Left lung (tissue), 10 donors: ENCODE results near the gene NKIRAS2. TPM values are rescaled to one million over a fixed set of nuclear protein-coding genes. Genes with fewer than 3 reads are reported as not detected.
"Not testable (repeated sequence)": the region's sequence is repeated elsewhere in the genome, so short reads cannot be mapped to it uniquely, and the experiment has no call there.

Experiments used
- ATAC-seq: fragments of 200-7000 bp; cut with Tn5 transposase; one replicate; pipeline ENCODE4 v1.9.1; 2020; ENCODE audit warnings: moderate library complexity
- DNase-seq, 4 donors: peaks; one replicate each; pipeline ENCODE4 v3.0.0-alpha.2; 2013 to 2020
- H3K27ac ChIP-seq, 2 donors: fragments of 200-600 bp; sonication (generic) in 1 of 2; one replicate each; pipeline versions ENCODE4 v1.5.0 to v1.8.0; 2020 to 2021
- H3K27me3 ChIP-seq, 2 donors: fragments of 200-600 bp; sonication (generic) in 1 of 2; one replicate each; pipeline versions ENCODE4 v1.5.0 to v1.8.0; 2020 to 2021
- H3K36me3 ChIP-seq, 2 donors: fragments of 200-600 bp; sonication (generic) in 1 of 2; one replicate each; pipeline versions ENCODE4 v1.5.0 to v1.8.0; 2020 to 2021
- H3K4me1 ChIP-seq, 2 donors: fragments of 200-600 bp; one replicate each; pipeline ENCODE4 v1.8.0; 2021
- H3K4me3 ChIP-seq, 2 donors: fragments of 200-600 bp; sonication (generic) in 1 of 2; one replicate each; pipeline versions ENCODE4 v1.5.0 to v1.8.0; 2020 to 2021; ENCODE audit warnings: mild to moderate bottlenecking in 1 of 2
- H3K9me3 ChIP-seq, 2 donors: fragments of 200-600 bp; sonication (generic) in 1 of 2; one replicate each; pipeline versions ENCODE4 v1.5.0 to v1.8.0; 2020 to 2021
- intact Hi-C, 2 donors: fragments of 100-400 bp; cut with DNase I; formaldehyde crosslinking; loops; one replicate each; pipeline versions ENCODE4 v1.11.2 to v1.14.2; 2022
- polyA plus RNA-seq, 6 donors: library from polyadenylated mRNA; unstranded; fragments of 120-200 nt; gene quantifications; one replicate each; pipeline ENCODE4 v1.2.1, GENCODE V29; 2013; ENCODE audit not compliant: insufficient read length in 6 of 6
- total RNA-seq, 2 donors: library from RNA; stranded (reverse); fragmentation: NEBNext Ultra II Directional; extraction: Animal tissue kit (Norgen Biotek cat#: 25700); gene quantifications; one replicate each; pipeline ENCODE4 v1.2.1, GENCODE V29; 2021
- TF ChIP-seq, protein P1 (sequence below), 2 donors: fragments of 200-600 bp; sonication (generic) in 1 of 2; IDR thresholded peaks; one replicate each; pipeline versions ENCODE4 v1.5.0 to v1.8.0; 2021; ENCODE audit warnings: antibody characterized with exemption in 2 of 2
- donor health status: DM: no; HTN: yes; CAD: no.
- donor health status: DM: no; HTN: no; CAD: no.

NKIRAS2 gene
- total and polyA plus RNA-seq, 8 donors = 29.6 to 50.1 (median 45.3) TPM

DNA sequence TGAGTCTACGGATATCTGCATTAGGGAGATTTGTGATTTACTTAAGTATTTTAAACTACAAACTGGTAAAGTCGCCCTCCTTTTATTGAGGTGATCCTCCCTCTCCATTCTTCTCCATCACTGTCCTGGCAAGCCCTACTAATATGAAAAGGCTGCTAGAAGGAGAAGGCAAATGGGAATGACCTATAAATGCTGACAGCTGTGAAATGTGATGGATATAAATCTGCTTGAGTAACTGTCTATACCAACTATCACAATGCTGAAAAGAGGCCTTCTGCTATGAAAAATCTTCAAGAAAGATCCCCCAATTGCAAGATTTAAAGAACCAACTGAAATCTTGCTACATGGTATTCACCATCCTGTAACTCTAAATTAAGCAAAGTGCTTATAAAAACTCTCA is 18.2 kb upstream of the NKIRAS2 start:
- Histone ChIP-seq H3K4me3 (no peak overlapping the region), H3K27me3 (no peaks in the 10 kb centered on the region), H3K4me1 (peaks cover 5 to 63% of the 10 kb centered on the region in 2 donors), H3K36me3 (peaks cover 0 to 49% of the 10 kb centered on the region in 2 donors), H3K27ac (no peak overlapping the region), H3K9me3 (no peaks in the 10 kb centered on the region)
- intact Hi-C loops = no loop called here
- DNase-seq (no peak), ATAC-seq (no peak)
- TF ChIP-seq, protein P1, sequence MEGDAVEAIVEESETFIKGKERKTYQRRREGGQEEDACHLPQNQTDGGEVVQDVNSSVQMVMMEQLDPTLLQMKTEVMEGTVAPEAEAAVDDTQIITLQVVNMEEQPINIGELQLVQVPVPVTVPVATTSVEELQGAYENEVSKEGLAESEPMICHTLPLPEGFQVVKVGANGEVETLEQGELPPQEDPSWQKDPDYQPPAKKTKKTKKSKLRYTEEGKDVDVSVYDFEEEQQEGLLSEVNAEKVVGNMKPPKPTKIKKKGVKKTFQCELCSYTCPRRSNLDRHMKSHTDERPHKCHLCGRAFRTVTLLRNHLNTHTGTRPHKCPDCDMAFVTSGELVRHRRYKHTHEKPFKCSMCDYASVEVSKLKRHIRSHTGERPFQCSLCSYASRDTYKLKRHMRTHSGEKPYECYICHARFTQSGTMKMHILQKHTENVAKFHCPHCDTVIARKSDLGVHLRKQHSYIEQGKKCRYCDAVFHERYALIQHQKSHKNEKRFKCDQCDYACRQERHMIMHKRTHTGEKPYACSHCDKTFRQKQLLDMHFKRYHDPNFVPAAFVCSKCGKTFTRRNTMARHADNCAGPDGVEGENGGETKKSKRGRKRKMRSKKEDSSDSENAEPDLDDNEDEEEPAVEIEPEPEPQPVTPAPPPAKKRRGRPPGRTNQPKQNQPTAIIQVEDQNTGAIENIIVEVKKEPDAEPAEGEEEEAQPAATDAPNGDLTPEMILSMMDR (IDR thresholded peaks at IDR 0.05) = no peak

DNA sequence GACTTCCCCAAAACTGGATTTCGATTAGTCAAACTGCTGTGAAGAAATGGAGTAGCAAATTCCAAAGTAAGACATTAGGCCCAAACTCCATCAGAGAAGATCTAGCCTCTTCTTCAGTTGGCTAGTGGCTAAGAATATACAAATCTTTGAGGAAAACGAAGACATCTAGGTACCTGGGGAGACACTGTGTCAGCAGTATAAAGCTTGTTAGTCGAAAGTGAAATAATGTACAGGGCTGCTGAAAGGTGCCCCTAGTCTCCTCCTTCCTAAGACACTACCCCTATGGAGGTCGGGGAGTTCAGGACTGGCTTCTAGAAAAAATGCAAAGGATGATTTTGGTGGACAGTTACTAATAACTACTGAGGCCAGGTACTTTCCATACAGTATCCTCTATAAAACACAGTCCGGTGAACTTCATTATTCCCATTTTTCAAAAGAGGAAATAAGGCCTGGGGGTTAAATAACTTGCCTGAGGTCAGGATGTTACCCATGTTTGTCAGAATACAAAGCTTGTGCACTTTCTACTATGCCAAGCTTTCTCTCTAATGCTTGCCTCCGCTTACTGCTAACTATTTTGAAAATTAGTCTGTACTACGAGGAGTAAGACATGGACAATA is 17.6 kb upstream of the NKIRAS2 start:
- Histone ChIP-seq H3K4me1 (peaks cover 9 to 66% of the 10 kb centered on the region in 2 donors), H3K27ac (peak overlapping the region in 1 of 2 donors; percentile 3), H3K36me3 (peaks cover 0 to 43% of the 10 kb centered on the region in 2 donors), H3K4me3 (no peak overlapping the region), H3K27me3 (no peaks in the 10 kb centered on the region), H3K9me3 (no peaks in the 10 kb centered on the region)
- ATAC-seq (no peak), DNase-seq (no peak)
- intact Hi-C loops = no loop called here
- TF ChIP-seq, protein P1 (IDR thresholded peaks at IDR 0.05) = no peak

DNA sequence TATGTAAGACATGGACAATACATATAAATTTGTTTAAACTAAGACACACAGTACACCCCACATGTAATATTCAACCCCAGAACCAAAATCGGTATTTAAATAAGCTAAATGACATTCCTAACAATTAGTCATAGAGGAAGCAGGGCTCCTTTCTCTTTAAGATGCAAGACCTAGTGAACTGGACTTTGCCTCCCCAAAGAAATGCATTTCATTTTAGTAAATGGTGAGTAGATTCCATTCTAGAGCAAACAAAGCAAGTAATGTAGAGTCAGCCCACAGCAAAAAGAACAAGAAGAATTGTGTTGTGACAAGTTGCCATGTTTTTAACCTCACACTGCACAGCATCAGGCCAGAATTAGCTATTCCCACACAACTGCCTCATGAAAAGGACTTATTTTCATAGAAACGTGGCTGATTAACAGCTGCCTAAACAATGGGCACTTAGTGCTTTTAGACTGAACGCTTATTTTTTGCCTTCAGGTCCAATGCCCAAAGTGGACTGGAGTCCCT is 17.0 kb upstream of the NKIRAS2 start:
- TF ChIP-seq, protein P1 (IDR thresholded peaks at IDR 0.05) = no peak
- no peak overlapping the region for H3K4me3 ChIP-seq
- intact Hi-C loops = no loop called here
- ATAC-seq = no peak
- H3K4me1 ChIP-seq = peaks cover 13 to 68% of the 10 kb centered on the region in 2 donors
- no peak overlapping the region for H3K27ac ChIP-seq
- H3K36me3 ChIP-seq = peaks cover 0 to 38% of the 10 kb centered on the region in 2 donors
- no peaks in the 10 kb centered on the region for H3K9me3 ChIP-seq
- DNase-seq = no peak
- no peaks in the 10 kb centered on the region for H3K27me3 ChIP-seq

DNA sequence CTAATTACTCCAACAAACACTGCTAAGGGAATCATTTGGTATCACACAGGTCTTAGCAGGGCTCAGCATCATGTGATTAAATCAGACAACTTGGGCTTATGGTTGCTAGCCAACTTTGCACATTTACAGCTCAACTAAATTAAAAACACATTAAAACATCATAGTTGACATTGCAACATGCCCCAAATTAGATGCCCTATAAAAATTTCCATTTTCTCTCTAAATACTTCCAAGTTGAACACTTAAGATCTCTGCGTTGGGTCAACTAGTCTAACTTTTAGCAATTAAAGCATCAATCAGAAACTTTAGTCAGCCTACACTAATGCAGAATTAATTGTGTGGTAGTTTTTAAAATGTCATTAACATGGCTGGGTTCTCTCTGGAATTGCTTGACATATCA is 14.7 kb upstream of the NKIRAS2 start:
- no peaks in the 10 kb centered on the region for H3K27me3 ChIP-seq
- intact Hi-C loops = no loop called here
- H3K4me1 ChIP-seq = peaks cover 19 to 80% of the 10 kb centered on the region in 2 donors
- TF ChIP-seq, protein P1 (IDR thresholded peaks at IDR 0.05) = no peak
- H3K9me3 ChIP-seq = no peaks in the 10 kb centered on the region
- H3K27ac ChIP-seq = no peak overlapping the region
- H3K36me3 ChIP-seq = peaks cover 0 to 24% of the 10 kb centered on the region in 2 donors
- no peak for ATAC-seq
- DNase-seq = no peak
- no peak overlapping the region for H3K4me3 ChIP-seq

DNA sequence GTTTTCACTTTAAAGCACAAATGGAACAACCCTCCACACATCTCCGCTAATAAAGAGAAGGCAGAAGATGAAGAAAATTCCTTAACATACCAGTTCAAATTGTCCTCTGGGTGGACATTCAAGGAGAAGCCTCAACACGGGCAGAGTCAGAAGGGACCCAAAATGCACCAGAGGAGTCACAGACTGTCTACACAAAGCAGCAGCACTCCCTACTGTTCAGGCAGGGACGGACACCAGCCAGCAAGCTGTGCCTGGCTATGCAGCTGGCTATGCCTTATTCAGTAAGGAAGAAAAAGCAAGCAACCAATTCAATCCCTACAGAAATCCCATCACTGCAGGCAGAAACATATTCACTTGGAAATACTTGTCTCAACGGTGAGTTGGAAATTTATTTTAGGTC is 10.7 kb upstream of the NKIRAS2 start:
- intact Hi-C loops = no loop called here
- peak overlapping the region in 1 of 2 donors; percentile 72 for H3K27ac ChIP-seq
- ATAC-seq = no peak

DNA sequence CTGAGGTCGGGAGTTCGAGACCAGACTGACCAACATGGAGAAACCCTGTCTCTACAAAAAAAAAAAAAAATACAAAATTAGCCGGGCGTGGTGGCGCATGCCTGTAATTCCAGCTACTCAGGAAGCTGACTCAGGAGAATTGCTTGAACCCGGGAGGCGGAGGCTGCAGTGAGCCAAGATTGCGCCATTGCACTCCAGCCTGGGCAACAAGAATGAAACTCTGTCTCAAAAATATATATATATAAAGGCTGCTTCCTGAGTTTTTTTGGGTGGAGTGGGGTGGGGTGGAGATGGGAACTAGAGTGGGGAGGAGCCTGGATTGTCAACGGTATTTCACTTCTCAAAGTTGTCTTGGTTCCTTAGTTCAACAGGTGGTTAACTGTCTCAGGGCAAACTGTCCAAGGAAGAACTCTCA is 9.6 kb upstream of the NKIRAS2 start:
- not testable (repeated sequence) for H3K27me3 ChIP-seq, H3K4me3 ChIP-seq, H3K9me3 ChIP-seq
- ATAC-seq (peak; percentile 68), DNase-seq (peak in 1 of 4 donors; percentile 47)
- intact Hi-C loops = loop anchor here in 1 of 2 donors (10.0 kb wide), 1 partner anchor 45 kb away; the partner anchor contains the start of gene CNP
- H3K36me3 ChIP-seq = peaks cover 0 to 14% of the 10 kb centered on the region in 2 donors
- H3K4me1 ChIP-seq = peaks cover 29 to 84% of the 10 kb centered on the region in 2 donors
- H3K27ac ChIP-seq = peak overlapping the region; percentile 33 to 72

More for the DNA sequence above, 10.7 kb upstream of the NKIRAS2 start:
- TF ChIP-seq, protein P1 (IDR thresholded peaks at IDR 0.05) = no peak
- no peak for DNase-seq
- Histone ChIP-seq H3K4me3 (no peak overlapping the region), H3K36me3 (peaks cover 0 to 14% of the 10 kb centered on the region in 2 donors), H3K9me3 (no peaks in the 10 kb centered on the region), H3K4me1 (peaks cover 29 to 84% of the 10 kb centered on the region in 2 donors), H3K27me3 (no peaks in the 10 kb centered on the region)
